Measurements from ENCODE around the gene SIPA1L3. TPM values are rescaled to one million over a fixed set of nuclear protein-coding genes. Genes with fewer than 3 reads are reported as not detected.
A peak's percentile ranks its signal among the peaks of the same experiment; 100 is the strongest.
"Not testable (repeated sequence)": the region's sequence is repeated elsewhere in the genome, so short reads cannot be mapped to it uniquely, and the experiment has no call there.

The SIPA1L3 gene
- total and polyA plus RNA-seq, 2 experiments from 2014 or later, result 15.7 to 54.1 TPM

GRCh38 chr19:38229585-38230073 is 322.6 kb downstream of the SIPA1L3 start:
- peaks cover 22% of the 10 kb centered on the region for H3K4me1 Mint-ChIP-seq
- no peak overlapping the region for H3K27ac Mint-ChIP-seq
- Histone ChIP-seq H4K20me1 (replicated peaks; ENCODE audit: insufficient read depth) (no peaks in the 10 kb centered on the region), H3K4me3 (peak overlapping the region; percentile 84), H3K4me1 (ENCODE audit: insufficient read depth) (peaks cover 19% of the 10 kb centered on the region), H3K27me3 (ENCODE audit: insufficient read depth) (peaks cover 4% of the 10 kb centered on the region; the same call in 1 of the 2 replicates), H2AFZ (peak overlapping the region; percentile 88; the same call in 1 of the 2 replicates), H3K4me2 (peak overlapping the region; percentile 97), H3K79me2 (replicated peaks; ENCODE audit: insufficient read depth) (0 out of 2 replicates have a peak, but pooled peaks cover 3% of the 10 kb centered on the region), H3F3A (replicated peaks; ENCODE audit: low read depth) (peaks cover 16% of the 10 kb centered on the region), H3K36me3 (ENCODE audit: insufficient read depth) (no peaks in the 10 kb centered on the region), H3K27ac (ENCODE audit: low read depth) (no peak overlapping the region), H3K9me2 (ENCODE audit: insufficient read depth) (no peaks in the 10 kb centered on the region)
- peak; percentile 79 for DNase-seq (ENCODE audit: low spot score)
- H3K9me3 Mint-ChIP-seq, result no peaks in the 10 kb centered on the region
- H3K4me3 Mint-ChIP-seq, result peak overlapping the region; percentile 63
- H3K27me3 Mint-ChIP-seq (ENCODE audit: insufficient read depth, low read depth, poor library complexity), result peaks cover 34% of the 10 kb centered on the region
- peak; percentile 36 for ATAC-seq
- no peaks in the 10 kb centered on the region; the same call in 2 of the 3 replicates for H3K36me3 Mint-ChIP-seq (ENCODE audit: low read depth)
- TF ChIP-seq ETS1 (IDR thresholded peaks at IDR 0.05) (peak; percentile 74), CREB1 (CRISPR knock-in tag; IDR thresholded peaks at IDR 0.05; ENCODE audit: low read depth) (peak; percentile 33; the same call in 1 of the 2 replicates), EZH2phosphoT487 (IDR thresholded peaks at IDR 0.05; ENCODE audit: unreplicated experiment) (no peak)

GRCh38 chr19:38230506-38231133 is 323.6 kb downstream of the SIPA1L3 start:
- H3K36me3 Mint-ChIP-seq (ENCODE audit: low read depth); H3K27ac Mint-ChIP-seq; H3K4me3 Mint-ChIP-seq: not testable (repeated sequence)

GRCh38 chr19:38231918-38232317 is 324.9 kb downstream of the SIPA1L3 start:
- Histone ChIP-seq H3K36me3 (ENCODE audit: insufficient read depth) (no peaks in the 10 kb centered on the region), H3K4me3 (no peak overlapping the region)

More at GRCh38 chr19:38230506-38231133, 323.6 kb downstream of the SIPA1L3 start:
- DNase-seq (ENCODE audit: low spot score); H2AFZ ChIP-seq; H3K9me3 Mint-ChIP-seq; H4K20me1 ChIP-seq (replicated peaks; ENCODE audit: insufficient read depth); H3K9me2 ChIP-seq (ENCODE audit: insufficient read depth); H3K36me3 ChIP-seq (ENCODE audit: insufficient read depth); H3K27ac ChIP-seq (ENCODE audit: low read depth); H3K79me2 ChIP-seq (replicated peaks; ENCODE audit: insufficient read depth); H3F3A ChIP-seq (replicated peaks; ENCODE audit: low read depth); H3K4me3 ChIP-seq; ATAC-seq; H3K27me3 ChIP-seq (ENCODE audit: insufficient read depth); H3K4me2 ChIP-seq: not testable (repeated sequence)
- Mint-ChIP-seq H3K4me1 (peaks cover 22% of the 10 kb centered on the region), H3K27me3 (ENCODE audit: insufficient read depth, low read depth, poor library complexity) (peaks cover 34% of the 10 kb centered on the region)
- H3K4me1 ChIP-seq (ENCODE audit: insufficient read depth), result peaks cover 19% of the 10 kb centered on the region

More at GRCh38 chr19:38231918-38232317, 324.9 kb downstream of the SIPA1L3 start:
- H3K27ac ChIP-seq (ENCODE audit: low read depth), result no peak overlapping the region
- H3K79me2 ChIP-seq (replicated peaks; ENCODE audit: insufficient read depth), result 0 out of 2 replicates have a peak, but pooled peaks cover 3% of the 10 kb centered on the region
- H2AFZ ChIP-seq, result no peak overlapping the region
- H4K20me1 ChIP-seq (replicated peaks; ENCODE audit: insufficient read depth), result no peaks in the 10 kb centered on the region
- TF ChIP-seq POLR2AphosphoS5 (IDR thresholded peaks at IDR 0.05; ENCODE audit: low read depth) (no peak), JUNB (IDR thresholded peaks at IDR 0.05; ENCODE audit: unreplicated experiment) (no peak), CREB1 (CRISPR knock-in tag; IDR thresholded peaks at IDR 0.05; ENCODE audit: low read depth) (no peak), NANOG (IDR thresholded peaks at IDR 0.05; ENCODE audit: borderline replicate concordance) (no peak), STAT1 (IDR thresholded peaks at IDR 0.05; ENCODE audit: unreplicated experiment) (no peak), CTCF (conservative IDR thresholded peaks at IDR 0.05; ENCODE audit: low read depth in 2 of 2) (no peak), EZH2phosphoT487 (IDR thresholded peaks at IDR 0.05; ENCODE audit: unreplicated experiment) (no peak), REST (IDR thresholded peaks at IDR 0.05; ENCODE audit: unreplicated experiment) (no peak)
- no peak overlapping the region for H3K27ac Mint-ChIP-seq
- peaks cover 13% of the 10 kb centered on the region for H3K4me1 Mint-ChIP-seq
- no peaks in the 10 kb centered on the region for H3K9me2 ChIP-seq (ENCODE audit: insufficient read depth)
- H3K4me2 ChIP-seq, result no peak overlapping the region
- DNase-seq (ENCODE audit: low spot score) (no peak), ATAC-seq (no peak)
- H3K4me1 ChIP-seq (ENCODE audit: insufficient read depth), result peaks cover 12% of the 10 kb centered on the region
- H3F3A ChIP-seq (replicated peaks; ENCODE audit: low read depth), result peaks cover 5% of the 10 kb centered on the region; the same call in 1 of the 2 replicates
- H3K4me3 Mint-ChIP-seq, result no peak overlapping the region
- H3K36me3 Mint-ChIP-seq (ENCODE audit: low read depth), result no peaks in the 10 kb centered on the region; the same call in 2 of the 3 replicates
- peaks cover 33% of the 10 kb centered on the region for H3K27me3 Mint-ChIP-seq (ENCODE audit: insufficient read depth, low read depth, poor library complexity)
- no peaks in the 10 kb centered on the region for H3K9me3 Mint-ChIP-seq
- H3K27me3 ChIP-seq (ENCODE audit: insufficient read depth), result peaks cover 4% of the 10 kb centered on the region; the same call in 1 of the 2 replicates

Data from GM23338 (cell line).